CD14-positive monocyte (primary cell): ENCODE results near the gene EEFSEC. TPM values are rescaled to one million over a fixed set of nuclear protein-coding genes. Genes with fewer than 3 reads are reported as not detected.
A peak's percentile ranks its signal among the peaks of the same experiment; 100 is the strongest.

Experiments used
- DNase-seq, 3 donors: peaks; one replicate each; pipeline ENCODE4 v3.0.0-alpha.2; 2011 to 2022
- H2AFZ ChIP-seq: 2 replicates; pipeline ENCODE4 v1.6.0; 2012; ENCODE audit warnings: mild to moderate bottlenecking, low read depth, low read length, inconsistent platforms; ENCODE audit not compliant: insufficient read depth, poor library complexity, severe bottlenecking
- H3K27ac ChIP-seq, 2 donors: 1 replicate in 1 of 2; 2 replicates in 1 of 2; pipeline ENCODE4 v1.5.1; 2012 to 2013; ENCODE audit warnings: low read length in 2 of 2, control low read depth in 1 of 2, inconsistent platforms in 1 of 2, low read depth in 1 of 2, mild to moderate bottlenecking in 1 of 2
- H3K27me3 ChIP-seq, 2 donors: one replicate each; pipeline versions ENCODE4 v1.6.0 to v1.6.1; 2011 to 2013; ENCODE audit warnings: low read length in 2 of 2; ENCODE audit not compliant: control insufficient read depth in 2 of 2, insufficient read depth in 2 of 2
- H3K36me3 ChIP-seq, 2 donors: replicated peaks in 1 of 2; 1 replicate in 1 of 2; 2 replicates in 1 of 2; pipeline versions ENCODE4 v1.5.1 to v1.6.1; 2012 to 2013; ENCODE audit warnings: low read length in 2 of 2, control low read depth in 1 of 2, inconsistent platforms in 1 of 2, mild to moderate bottlenecking in 1 of 2; ENCODE audit not compliant: insufficient read depth in 2 of 2, control insufficient read depth in 1 of 2
- H3K4me1 ChIP-seq, 2 donors: 1 replicate in 1 of 2; 2 replicates in 1 of 2; pipeline versions ENCODE4 v1.5.1 to v1.6.1; 2012 to 2013; ENCODE audit warnings: low read length in 2 of 2, control low read depth in 1 of 2, inconsistent platforms in 1 of 2, mild to moderate bottlenecking in 1 of 2, moderate library complexity in 1 of 2; ENCODE audit not compliant: insufficient read depth in 2 of 2, control insufficient read depth in 1 of 2
- H3K4me2 ChIP-seq: replicated peaks from 2 replicates; pipeline ENCODE3; 2012; ENCODE audit warnings: low read length, moderate library complexity, mild to moderate bottlenecking; ENCODE audit not compliant: poor library complexity, severe bottlenecking; ENCODE audit errors: extremely low read depth
- H3K4me3 ChIP-seq, 3 experiments: fragments of 200-600 bp in 1 of 3; sonication (generic) in 1 of 3; replicated peaks in 1 of 3; 1 replicate in 2 of 3; 2 replicates in 1 of 3; pipeline ENCODE4 v1.5.1; 2011 to 2013; ENCODE audit warnings: low read length in 3 of 3, mild to moderate bottlenecking in 3 of 3, control low read depth in 2 of 3, low read depth in 2 of 3, inconsistent platforms in 1 of 3, moderate library complexity in 1 of 3
- H3K79me2 ChIP-seq: 2 replicates; pipeline ENCODE4 v1.6.0; 2012; ENCODE audit warnings: mild to moderate bottlenecking, control low read depth, inconsistent platforms, low read length, moderate library complexity; ENCODE audit not compliant: insufficient read depth
- H3K9ac ChIP-seq: 2 replicates; pipeline ENCODE4 v1.6.0; 2017; ENCODE audit warnings: low read length, mild to moderate bottlenecking; ENCODE audit not compliant: insufficient read depth, poor library complexity, severe bottlenecking
- H3K9me3 ChIP-seq, 2 donors: replicated peaks in 1 of 2; 1 replicate in 1 of 2; 2 replicates in 1 of 2; pipeline versions ENCODE4 v1.5.1 to v1.6.1; 2012 to 2013; ENCODE audit warnings: low read length in 2 of 2, control low read depth in 1 of 2; ENCODE audit not compliant: control insufficient read depth in 1 of 2, insufficient read depth in 1 of 2
- H4K20me1 ChIP-seq: 2 replicates; pipeline ENCODE4 v1.6.0; 2012; ENCODE audit warnings: mild to moderate bottlenecking, low read length, control low read depth, moderate library complexity; ENCODE audit not compliant: insufficient read depth
- H3K27ac Mint-ChIP-seq, 7 donors: one replicate each; pipeline ENCODE4 v1.8.0; 2020; ENCODE audit warnings: mild to moderate bottlenecking in 7 of 7, mixed read lengths in 7 of 7, moderate library complexity in 6 of 7, inconsistent platforms in 2 of 7
- H3K27me3 Mint-ChIP-seq, 3 donors: one replicate each; pipeline ENCODE4 v1.8.0; 2021 to 2022; ENCODE audit warnings: low read depth in 3 of 3, mild to moderate bottlenecking in 3 of 3, mixed read lengths in 3 of 3, moderate library complexity in 3 of 3, inconsistent platforms in 1 of 3
- H3K36me3 Mint-ChIP-seq, 2 donors: one replicate each; pipeline ENCODE4 v1.8.0; 2020; ENCODE audit warnings: mixed read lengths in 2 of 2, inconsistent platforms in 1 of 2, mild to moderate bottlenecking in 1 of 2
- H3K4me1 Mint-ChIP-seq: one replicate; pipeline ENCODE4 v1.8.0; 2020; ENCODE audit warnings: mild to moderate bottlenecking, mixed read lengths
- H3K4me3 Mint-ChIP-seq, 2 donors: one replicate each; pipeline ENCODE4 v1.8.0; 2020; ENCODE audit warnings: mild to moderate bottlenecking in 2 of 2, mixed read lengths in 2 of 2, moderate library complexity in 1 of 2
- H3K9me3 Mint-ChIP-seq, 7 donors: one replicate each; pipeline ENCODE4 v1.8.0; 2020 to 2022; ENCODE audit warnings: mixed read lengths in 7 of 7, mild to moderate bottlenecking in 6 of 7, moderate library complexity in 6 of 7, inconsistent platforms in 2 of 7
- CTCF ChIP-seq: fragments of 200-600 bp; IDR thresholded peaks from one replicate; pipeline ENCODE4 v1.8.0; 2022; ENCODE audit warnings: antibody characterized with exemption, mild to moderate bottlenecking
- WGBS: methylation state at CpG from one replicate; pipeline ENCODE4 v1.1.5; 2013; ENCODE audit warnings: missing lambda C conversion rate; ENCODE audit not compliant: insufficient coverage; 5-methylcytosine and 5-hydroxymethylcytosine counted together
- intact Hi-C, 2 donors: fragments of 100-400 bp; cut with micrococcal nuclease; formaldehyde crosslinking; loops; one replicate each; pipeline versions ENCODE4 v1.15.0 to v1.15.1; 2023
- polyA plus RNA-seq, 3 donors: library from polyadenylated mRNA; depleted of rRNA in 1 of 3; unstranded in 2 of 3; stranded (reverse) in 1 of 3; fragments of 300-500 nt in 2 of 3; fragments of >200 nt in 1 of 3; fragmentation: Illumina TruSeq in 2 of 3; gene quantifications; 1 replicate in 2 of 3; 2 replicates in 1 of 3; pipeline ENCODE4 v1.2.3, GENCODE V29; 2012 to 2021

The EEFSEC gene
- polyA plus RNA-seq, 3 donors: 13.3 to 14.9 (median 14.9) TPM

GRCh38 chr3:128397484-128397883 lies 244.2 kb downstream of the EEFSEC start:
- no peaks in the 10 kb centered on the region for H3K9me3 Mint-ChIP-seq
- TF ChIP-seq CTCF: no peak
- H3K27me3 Mint-ChIP-seq: peaks cover 0 to 1% (median 0%) of the 10 kb centered on the region in 3 donors
- Histone ChIP-seq H3K36me3 (no peaks in the 10 kb centered on the region), H3K4me2 (no peak overlapping the region), H3K79me2 (no peaks in the 10 kb centered on the region), H3K4me3 (no peak overlapping the region), H3K9ac (no peak overlapping the region), H3K27ac (no peak overlapping the region), H3K27me3 (no peaks in the 10 kb centered on the region), H2AFZ (no peak overlapping the region), H4K20me1 (no peaks in the 10 kb centered on the region), H3K4me1 (no peaks in the 10 kb centered on the region), H3K9me3 (no peaks in the 10 kb centered on the region)
- peak overlapping the region in 1 of 7 donors; percentile 68 for H3K27ac Mint-ChIP-seq
- intact Hi-C loops: no loop called here
- H3K36me3 Mint-ChIP-seq: peaks cover 2 to 9% of the 10 kb centered on the region in 2 donors
- 100% methylated on average over 5 of the region's 5 CpGs for WGBS
- peaks cover 4% of the 10 kb centered on the region for H3K4me1 Mint-ChIP-seq
- DNase-seq: no peak
- no peak overlapping the region for H3K4me3 Mint-ChIP-seq

- H3K36me3 Mint-ChIP-seq: peaks cover 2 to 9% of the 10 kb centered on the region in 2 donors
- H3K9me3 Mint-ChIP-seq: no peaks in the 10 kb centered on the region
Observed at GRCh38 chr3:128398586-128398985, 245.3 kb downstream of the EEFSEC start.

More at GRCh38 chr3:128398586-128398985, 245.3 kb downstream of the EEFSEC start:
- TF ChIP-seq CTCF: no peak
- Histone ChIP-seq H3K4me2 (no peak overlapping the region), H2AFZ (no peak overlapping the region), H3K36me3 (no peaks in the 10 kb centered on the region), H3K4me1 (no peaks in the 10 kb centered on the region), H3K9ac (no peak overlapping the region), H3K4me3 (no peak overlapping the region), H4K20me1 (no peaks in the 10 kb centered on the region), H3K27ac (no peak overlapping the region), H3K79me2 (no peaks in the 10 kb centered on the region), H3K27me3 (no peaks in the 10 kb centered on the region), H3K9me3 (no peaks in the 10 kb centered on the region)
- peaks cover 0 to 3% (median 0%) of the 10 kb centered on the region in 3 donors for H3K27me3 Mint-ChIP-seq
- H3K4me1 Mint-ChIP-seq: peaks cover 4% of the 10 kb centered on the region
- H3K27ac Mint-ChIP-seq: no peak overlapping the region
- intact Hi-C loops: no loop called here
- WGBS: 96% methylated on average over 6 of the region's 8 CpGs
- no peak overlapping the region for H3K4me3 Mint-ChIP-seq
- no peak for DNase-seq
